GM12874 (cell line): ENCODE measurements around the gene ULBP1.

ENCODE experiments used
- CTCF ChIP-seq: IDR thresholded peaks from 2 replicates; pipeline ENCODE4 v1.5.1; 2011; ENCODE audit warnings: low read depth, mild to moderate bottlenecking, control low read depth, low read length, moderate library complexity; ENCODE audit not compliant: insufficient read depth

ULBP1 gene

GRCh38 chr6:149999636-150000035 is 35.9 kb downstream of the ULBP1 start:
- no peak for TF ChIP-seq CTCF

GRCh38 chr6:150001295-150002008 is 37.7 kb downstream of the ULBP1 start:
- TF ChIP-seq CTCF: no peak

- no peak for TF ChIP-seq CTCF
These were observed 39.0 kb downstream of the ULBP1 start for GRCh38 chr6:150002710-150003109.

- no peak for TF ChIP-seq CTCF
These were observed 40.5 kb downstream of the ULBP1 start for GRCh38 chr6:150004101-150004782.

- TF ChIP-seq CTCF: no peak
These were observed 41.3 kb downstream of the ULBP1 start for GRCh38 chr6:150004783-150005717.

- TF ChIP-seq CTCF: no peak
These were observed 42.3 kb downstream of the ULBP1 start for GRCh38 chr6:150005761-150006651.
